DLD1 (cell line): ENCODE data around the gene TBC1D22A.

Experiments
- in situ Hi-C: cut with HindIII; loops from 2 replicates; pipeline ENCODE4 v1.10.0; 2017; ENCODE audit warnings: low sequenced_read_pairs

The TBC1D22A gene

GRCh38 chr22:47201996-47202818 lies 439.8 kb downstream of the TBC1D22A start:
- in situ Hi-C loops = no loop called here

GRCh38 chr22:47202819-47203553 lies 440.5 kb downstream of the TBC1D22A start:
- in situ Hi-C loops = no loop called here

GRCh38 chr22:47203554-47203991 lies 441.1 kb downstream of the TBC1D22A start:
- in situ Hi-C loops = no loop called here

DNA sequence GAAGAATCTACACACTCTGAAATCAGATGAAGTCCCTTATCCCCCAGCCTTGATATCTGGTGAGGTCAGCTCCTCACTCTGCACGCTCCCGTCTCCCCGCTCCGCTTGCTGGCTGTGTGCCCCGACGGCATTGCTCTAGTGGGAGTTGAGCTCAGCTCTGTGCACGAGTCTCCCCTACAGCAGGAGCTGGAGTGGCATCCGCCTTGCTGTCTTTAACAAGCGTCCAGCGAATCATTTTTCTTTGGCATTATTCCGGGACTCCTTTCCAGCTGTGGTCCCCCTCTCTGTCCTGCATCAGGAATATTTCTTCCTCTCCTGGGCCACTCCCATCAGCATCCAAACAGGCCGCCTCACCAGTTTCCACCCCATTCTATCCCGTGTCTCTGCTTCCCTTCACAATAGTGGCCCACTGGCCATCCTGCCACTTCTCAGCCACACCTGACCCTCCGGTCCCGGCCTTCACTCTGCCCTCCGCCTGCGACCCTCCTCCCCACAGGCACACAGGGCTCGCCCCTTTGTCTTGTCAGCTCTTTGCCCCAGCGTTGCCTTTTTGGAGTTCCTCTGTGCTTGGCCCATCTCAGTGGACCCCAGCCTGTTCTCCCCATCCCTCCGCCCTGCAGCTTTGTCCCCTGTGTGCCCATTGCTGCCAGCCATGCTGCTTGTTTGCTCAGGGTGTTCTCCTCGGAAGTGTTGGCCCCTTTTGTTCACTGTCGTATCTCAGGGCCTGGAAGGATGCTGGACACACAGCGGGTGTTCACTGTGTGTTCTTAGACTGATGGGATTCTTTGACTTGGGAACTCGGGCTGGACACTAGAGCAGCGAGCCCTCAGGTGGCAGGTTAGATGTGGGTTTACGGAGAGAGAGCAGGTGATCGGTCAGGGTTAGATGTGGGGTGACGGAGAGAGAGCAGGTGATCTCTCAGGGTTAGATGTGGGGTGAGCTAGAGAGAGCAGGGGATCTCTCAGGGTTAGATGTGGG lies 441.8 kb downstream of the TBC1D22A start:
- in situ Hi-C loops = no loop called here

DNA sequence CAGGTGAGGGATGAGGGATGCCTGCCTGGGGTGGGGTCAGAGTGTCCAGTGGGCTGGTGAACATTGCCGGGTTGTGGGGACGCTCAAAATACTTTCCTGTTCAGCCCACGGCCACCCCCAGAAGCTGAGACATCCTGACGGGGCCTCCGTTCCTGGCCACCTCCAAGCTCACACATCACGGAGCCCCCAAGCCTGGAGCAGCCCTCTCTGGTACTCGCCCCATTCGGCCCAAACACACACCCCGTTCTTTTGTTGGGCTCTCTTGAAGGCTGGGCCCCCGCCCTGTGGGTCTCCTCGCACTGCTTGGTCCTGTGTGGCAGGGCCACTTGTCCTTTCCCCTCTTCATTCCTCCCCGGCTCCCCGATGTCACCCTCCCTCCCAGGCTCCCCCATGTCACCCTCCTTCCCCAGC lies 442.6 kb downstream of the TBC1D22A start:
- in situ Hi-C loops = no loop called here

DNA sequence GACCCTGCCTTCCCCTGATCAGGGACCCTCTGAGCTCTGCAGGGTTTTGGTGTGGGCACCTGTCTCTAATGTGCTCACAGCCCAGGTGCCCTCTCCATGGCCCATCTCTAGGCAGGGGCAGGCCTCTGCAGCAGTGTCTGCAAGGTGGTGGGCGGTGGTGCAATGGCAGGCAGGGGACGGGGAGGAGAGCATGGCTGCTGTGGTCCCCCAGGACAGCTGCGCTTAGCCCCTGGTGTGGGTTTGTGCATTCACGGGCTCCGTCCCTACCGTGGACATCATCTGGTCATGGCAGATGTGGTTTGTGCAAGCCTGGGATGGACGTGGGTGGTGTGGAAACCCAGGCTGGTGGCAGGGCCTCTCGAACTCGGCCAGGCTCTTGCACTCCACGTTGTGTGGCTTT lies 443.1 kb downstream of the TBC1D22A start:
- in situ Hi-C loops = no loop called here

DNA sequence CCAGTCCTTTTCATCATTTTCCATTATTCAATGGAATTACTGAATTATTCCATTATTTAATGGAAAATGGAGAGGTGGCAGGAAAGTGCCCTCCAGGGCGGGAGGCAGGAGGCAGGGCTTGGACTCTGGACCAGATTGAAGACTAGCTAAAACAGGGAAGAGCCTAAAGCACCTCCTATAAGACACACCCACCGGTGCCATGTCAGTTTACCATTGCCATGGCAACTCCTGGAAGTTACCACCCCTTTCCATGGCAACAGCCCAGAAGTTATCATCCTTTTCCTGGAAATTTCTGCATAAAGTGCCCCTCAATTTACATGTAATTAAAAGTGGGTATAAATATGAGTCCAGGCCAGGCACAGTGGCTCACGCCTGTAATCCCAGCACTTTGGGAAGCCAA lies 443.7 kb downstream of the TBC1D22A start:
- in situ Hi-C loops = no loop called here

DNA sequence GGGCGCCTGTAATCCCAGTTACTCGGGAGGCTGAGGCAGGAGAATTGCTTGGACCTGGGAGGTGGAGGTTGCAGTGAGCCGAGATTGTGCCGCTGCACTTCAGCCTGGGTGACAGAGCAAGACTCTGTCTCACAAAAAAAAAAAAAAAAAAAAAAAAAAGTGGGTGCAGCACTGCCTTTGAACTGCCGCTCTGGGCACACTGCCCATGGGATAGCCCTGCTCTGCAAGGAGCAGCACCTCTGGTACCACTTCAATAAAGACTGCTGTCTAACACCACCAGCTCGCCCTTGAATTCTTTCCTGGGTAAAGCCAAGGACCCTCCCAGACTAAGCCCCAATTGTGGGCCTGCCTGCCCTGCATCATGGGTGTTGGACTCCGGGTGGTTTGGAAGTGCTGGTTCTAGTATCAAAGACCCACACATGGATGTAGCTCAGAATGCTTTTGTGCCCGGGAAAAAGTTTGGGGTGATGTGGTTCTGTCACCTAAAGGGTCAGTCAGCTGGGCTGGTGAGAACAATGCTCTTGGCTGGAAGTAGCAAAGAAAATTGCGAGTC lies 444.3 kb downstream of the TBC1D22A start:
- in situ Hi-C loops = no loop called here

- in situ Hi-C loops = no loop called here
These were observed 444.9 kb downstream of the TBC1D22A start for GRCh38 chr22:47207387-47207786.

DNA sequence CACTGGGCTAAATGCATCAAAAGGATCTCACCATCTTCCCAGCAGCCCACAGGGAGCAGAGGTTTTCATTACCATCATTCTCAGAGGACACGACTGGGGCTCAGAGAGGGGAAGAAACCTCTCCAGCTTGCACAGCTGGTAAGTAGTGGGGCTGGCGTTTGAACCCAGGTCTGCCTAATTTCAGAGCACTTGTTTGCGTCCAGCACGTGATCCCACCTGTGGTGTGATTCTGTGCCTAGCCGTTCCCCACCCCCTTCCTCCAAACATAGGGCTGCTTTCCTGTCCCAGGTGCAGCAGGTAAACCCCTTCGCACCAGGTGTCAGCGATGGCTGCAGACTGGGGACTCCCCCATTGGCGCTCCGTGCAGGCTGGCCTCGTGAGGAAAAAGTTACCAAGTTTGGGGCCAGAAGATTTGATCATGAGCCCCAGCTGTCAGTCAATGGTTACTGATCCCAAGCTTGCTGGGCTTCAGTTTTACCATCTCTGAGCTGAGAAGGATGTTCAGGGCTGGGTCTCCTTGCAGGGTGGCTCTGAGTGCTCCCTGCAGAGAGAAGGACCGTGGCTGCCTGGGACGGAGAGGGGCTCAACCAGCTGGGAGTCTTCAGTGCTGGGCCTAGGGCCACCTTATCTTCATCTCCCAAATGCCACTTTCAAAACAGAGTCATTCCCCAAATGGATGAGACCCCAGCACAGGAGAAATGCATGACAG lies 445.6 kb downstream of the TBC1D22A start:
- in situ Hi-C loops = no loop called here

DNA sequence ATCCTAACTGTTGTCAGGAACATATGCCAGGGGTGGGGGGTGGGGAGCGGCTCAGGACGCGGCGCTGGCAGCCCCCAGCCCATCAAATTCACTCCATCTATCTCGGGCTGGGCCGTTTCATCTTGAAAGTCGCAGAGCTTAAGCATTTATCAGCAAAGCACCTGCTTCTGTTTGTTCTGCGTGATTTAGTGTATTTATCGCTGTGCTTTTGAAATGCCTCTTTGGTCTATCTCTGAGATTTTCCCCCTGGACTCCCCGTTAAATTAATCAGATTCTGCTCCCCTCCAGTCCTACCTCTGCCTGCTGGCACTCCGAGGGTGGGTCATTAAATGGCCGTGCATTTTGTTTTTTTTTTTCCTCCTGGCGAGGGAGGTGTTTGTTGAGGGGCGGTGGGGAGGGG lies 446.2 kb downstream of the TBC1D22A start:
- in situ Hi-C loops = no loop called here

DNA sequence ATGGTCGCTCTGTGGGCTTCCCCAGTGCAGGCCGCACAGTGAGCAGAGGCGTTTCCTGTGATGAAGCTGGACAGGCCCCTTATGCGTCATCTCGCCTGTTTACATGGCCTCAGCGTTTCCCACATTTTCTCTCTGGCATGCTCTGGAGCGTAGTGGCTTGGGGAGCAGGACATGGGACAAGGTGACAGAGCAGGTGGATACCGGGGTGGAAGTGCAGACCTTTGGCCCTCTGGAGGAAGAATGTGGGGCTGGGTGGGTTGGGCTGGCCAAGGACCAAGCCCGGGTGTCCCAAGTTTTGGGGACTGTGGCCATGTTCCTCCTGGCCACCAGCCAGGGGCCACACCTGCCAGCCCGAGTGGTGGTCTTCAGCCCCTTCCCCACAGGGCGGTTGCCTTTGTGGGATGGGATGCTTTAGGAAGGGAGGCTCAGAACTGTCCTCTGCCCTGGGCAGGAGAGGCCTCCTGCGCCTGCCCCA lies 446.6 kb downstream of the TBC1D22A start:
- in situ Hi-C loops = no loop called here

DNA sequence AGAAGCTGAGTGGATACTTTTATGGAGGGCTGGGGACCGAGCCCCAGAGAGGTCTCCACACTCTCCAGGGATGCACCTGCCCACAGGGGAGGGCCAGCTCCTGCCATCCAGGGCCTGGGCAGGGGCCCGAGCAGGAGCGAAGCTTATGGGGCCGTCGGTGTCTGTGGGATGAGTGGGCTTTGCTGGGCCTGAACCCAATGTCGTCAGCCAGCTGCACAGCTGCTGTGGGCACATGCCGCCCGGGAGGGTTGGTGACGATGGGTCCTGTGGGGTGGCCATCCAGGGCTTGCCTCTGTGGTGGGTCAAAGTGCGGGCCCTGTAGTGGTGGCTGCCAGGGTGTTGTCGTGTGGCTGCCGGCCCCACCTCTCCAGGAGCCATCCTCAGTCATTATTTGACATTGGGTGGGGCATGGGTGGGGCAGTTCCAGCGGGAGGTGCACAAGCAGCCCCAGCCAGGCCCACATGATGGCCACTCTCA lies 447.1 kb downstream of the TBC1D22A start:
- in situ Hi-C loops = no loop called here

DNA sequence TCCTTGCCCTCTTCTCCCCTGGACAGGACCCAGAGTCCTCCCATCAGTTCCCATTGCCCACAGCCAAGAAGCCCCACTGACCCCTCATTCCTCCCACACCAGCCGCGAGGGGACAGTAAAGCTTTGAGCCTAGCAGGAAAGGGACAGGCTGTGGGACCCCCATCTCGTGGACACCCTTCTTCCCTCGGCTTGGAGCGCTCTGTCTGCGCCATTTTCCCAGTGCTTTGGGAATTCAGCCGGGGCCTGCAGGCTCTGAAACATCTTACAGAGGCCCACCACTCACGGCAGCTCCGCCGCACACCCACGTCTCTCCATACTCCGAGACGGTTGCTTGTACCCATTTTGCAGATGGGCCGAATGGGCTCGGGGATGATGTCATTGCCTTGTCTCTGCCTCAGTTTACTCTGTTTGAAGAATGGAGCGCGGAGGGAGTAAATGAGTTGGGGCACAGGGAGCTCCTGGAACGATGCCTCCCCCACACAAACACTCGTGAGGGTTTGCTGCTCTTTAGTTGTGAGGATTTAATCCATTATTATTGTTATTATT lies 447.7 kb downstream of the TBC1D22A start:
- in situ Hi-C loops = no loop called here

DNA sequence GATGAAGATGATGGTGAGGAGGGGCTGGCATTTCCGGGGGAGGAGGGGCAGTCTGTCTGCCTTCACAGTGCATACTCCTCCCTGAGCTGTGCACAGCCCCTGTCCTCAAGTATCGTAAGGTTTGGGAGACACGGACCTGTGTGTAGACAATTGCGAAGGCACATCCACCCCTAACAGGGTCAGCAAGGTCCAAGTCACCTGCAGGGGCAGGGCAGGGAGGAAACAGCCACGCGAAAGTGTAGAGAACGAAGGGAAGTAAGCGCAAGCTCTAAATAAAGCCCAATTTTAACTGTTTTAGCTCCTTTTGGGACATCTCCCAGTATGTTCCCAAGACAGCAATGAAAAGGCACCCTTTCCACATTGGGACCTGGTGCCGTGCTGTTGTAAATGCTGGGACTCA lies 448.2 kb downstream of the TBC1D22A start:
- in situ Hi-C loops = no loop called here

- in situ Hi-C loops = no loop called here
These were observed 451.3 kb downstream of the TBC1D22A start for GRCh38 chr22:47213571-47214230.

- in situ Hi-C loops = no loop called here
These were observed 453.4 kb downstream of the TBC1D22A start for GRCh38 chr22:47215851-47216250.

DNA sequence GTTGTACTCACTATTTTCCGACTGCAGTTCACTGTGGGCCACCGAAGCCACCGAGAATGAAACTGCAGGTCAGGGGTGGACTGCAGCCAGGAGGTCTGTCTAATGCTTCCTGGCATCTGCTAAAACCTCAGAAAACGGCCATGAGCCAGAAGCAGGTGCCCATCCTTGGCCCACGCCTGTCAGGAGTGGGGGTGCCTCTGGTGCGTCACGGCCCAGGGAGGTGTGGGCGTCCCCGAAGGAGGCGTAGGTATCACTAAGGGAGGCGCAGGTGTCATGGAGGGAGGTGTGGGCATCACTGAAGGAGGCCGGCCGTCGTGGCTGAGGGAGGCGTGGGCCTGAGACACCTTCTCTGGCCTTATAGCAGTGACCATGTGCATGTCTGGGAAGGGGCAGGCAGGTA lies 456.2 kb downstream of the TBC1D22A start:
- in situ Hi-C loops = no loop called here

GRCh38 chr22:47219789-47220188 lies 457.3 kb downstream of the TBC1D22A start:
- in situ Hi-C loops = no loop called here
